NB4 (cell line): ENCODE measurements around the gene GRIK1.

ENCODE experiments used
- MAX ChIP-seq: IDR thresholded peaks from 2 replicates; pipeline ENCODE4 v1.6.1; 2011; ENCODE audit warnings: low read depth, low read length
- POLR2A ChIP-seq: IDR thresholded peaks from 2 replicates; pipeline ENCODE4 v1.6.1; 2011; ENCODE audit warnings: mild to moderate bottlenecking; ENCODE audit not compliant: insufficient read length; ENCODE audit errors: extremely low read depth
- TF ChIP-seq, protein P1 (sequence below): IDR thresholded peaks from one replicate; pipeline ENCODE4 v1.5.1; 2012; ENCODE audit warnings: low read depth, low read length

DNA sequence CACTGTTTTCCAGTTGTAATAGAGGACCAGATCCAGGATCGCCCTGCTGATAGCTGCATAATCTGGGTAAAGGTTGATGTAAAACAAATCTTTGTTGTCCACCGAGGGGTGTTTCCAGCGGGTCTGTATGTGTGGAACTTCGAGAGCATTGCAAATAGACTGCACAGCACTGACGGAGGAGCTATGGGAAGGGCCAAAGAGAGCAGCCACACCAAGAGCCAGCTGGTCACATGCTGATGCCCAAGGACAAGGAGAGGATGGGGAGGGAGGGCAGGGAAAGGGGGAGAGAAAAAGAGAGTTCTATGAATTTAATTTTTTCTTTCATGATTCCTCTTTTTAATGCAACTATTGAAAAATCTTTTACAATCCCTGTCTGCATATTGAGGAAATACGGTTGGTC lies 250.0 kb downstream of the GRIK1 start:
- TF ChIP-seq, protein P1, sequence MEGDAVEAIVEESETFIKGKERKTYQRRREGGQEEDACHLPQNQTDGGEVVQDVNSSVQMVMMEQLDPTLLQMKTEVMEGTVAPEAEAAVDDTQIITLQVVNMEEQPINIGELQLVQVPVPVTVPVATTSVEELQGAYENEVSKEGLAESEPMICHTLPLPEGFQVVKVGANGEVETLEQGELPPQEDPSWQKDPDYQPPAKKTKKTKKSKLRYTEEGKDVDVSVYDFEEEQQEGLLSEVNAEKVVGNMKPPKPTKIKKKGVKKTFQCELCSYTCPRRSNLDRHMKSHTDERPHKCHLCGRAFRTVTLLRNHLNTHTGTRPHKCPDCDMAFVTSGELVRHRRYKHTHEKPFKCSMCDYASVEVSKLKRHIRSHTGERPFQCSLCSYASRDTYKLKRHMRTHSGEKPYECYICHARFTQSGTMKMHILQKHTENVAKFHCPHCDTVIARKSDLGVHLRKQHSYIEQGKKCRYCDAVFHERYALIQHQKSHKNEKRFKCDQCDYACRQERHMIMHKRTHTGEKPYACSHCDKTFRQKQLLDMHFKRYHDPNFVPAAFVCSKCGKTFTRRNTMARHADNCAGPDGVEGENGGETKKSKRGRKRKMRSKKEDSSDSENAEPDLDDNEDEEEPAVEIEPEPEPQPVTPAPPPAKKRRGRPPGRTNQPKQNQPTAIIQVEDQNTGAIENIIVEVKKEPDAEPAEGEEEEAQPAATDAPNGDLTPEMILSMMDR, result no peak
- TF ChIP-seq MAX (no peak), POLR2A (no peak)
